Measurements from ENCODE around the gene MYO5C.
"Not testable (repeated sequence)": the region's sequence is repeated elsewhere in the genome, so short reads cannot be mapped to it uniquely, and the experiment has no call there.

MYO5C gene

GRCh38 chr15:52309154-52309548 is 13.5 kb upstream of the MYO5C start:
- in situ Hi-C loops (cut with HindIII; ENCODE audit: low sequenced_read_pairs): no loop called here

GRCh38 chr15:52308446-52309153 is 13.0 kb upstream of the MYO5C start:
- in situ Hi-C loops (cut with HindIII; ENCODE audit: low sequenced_read_pairs): no loop called here

GRCh38 chr15:52307847-52308246 is 12.2 kb upstream of the MYO5C start:
- in situ Hi-C loops (cut with HindIII; ENCODE audit: low sequenced_read_pairs): no loop called here

GRCh38 chr15:52306270-52306669 is 10.7 kb upstream of the MYO5C start:
- in situ Hi-C loops (cut with HindIII; ENCODE audit: low sequenced_read_pairs): no loop called here

- in situ Hi-C loops (cut with HindIII; ENCODE audit: low sequenced_read_pairs): no loop called here
These were observed 7.6 kb upstream of the MYO5C start for GRCh38 chr15:52303093-52303772.

GRCh38 chr15:52301265-52301847 is 5.8 kb upstream of the MYO5C start:
- in situ Hi-C loops (cut with HindIII; ENCODE audit: low sequenced_read_pairs): no loop called here

- in situ Hi-C loops (cut with HindIII; ENCODE audit: low sequenced_read_pairs): no loop called here
These were observed 653 bp downstream of the MYO5C start for GRCh38 chr15:52294881-52295420.

- in situ Hi-C loops (cut with HindIII; ENCODE audit: low sequenced_read_pairs): no loop called here
These were observed 2.7 kb downstream of the MYO5C start for GRCh38 chr15:52292780-52293392.

GRCh38 chr15:52291204-52291603 is 4.4 kb downstream of the MYO5C start:
- in situ Hi-C loops (cut with HindIII; ENCODE audit: low sequenced_read_pairs): no loop called here

- in situ Hi-C loops (cut with HindIII; ENCODE audit: low sequenced_read_pairs): no loop called here
These were observed 4.8 kb downstream of the MYO5C start for GRCh38 chr15:52290800-52291199.

- in situ Hi-C loops (cut with HindIII; ENCODE audit: low sequenced_read_pairs): no loop called here
These were observed 5.3 kb downstream of the MYO5C start for GRCh38 chr15:52290329-52290728.

GRCh38 chr15:52289629-52290081 is 5.9 kb downstream of the MYO5C start:
- in situ Hi-C loops (cut with HindIII; ENCODE audit: low sequenced_read_pairs): no loop called here

GRCh38 chr15:52288986-52289385 is 6.6 kb downstream of the MYO5C start:
- in situ Hi-C loops (cut with HindIII; ENCODE audit: low sequenced_read_pairs): no loop called here

GRCh38 chr15:52288051-52288942 is 7.3 kb downstream of the MYO5C start:
- in situ Hi-C loops (cut with HindIII; ENCODE audit: low sequenced_read_pairs): no loop called here

GRCh38 chr15:52287114-52287513 is 8.5 kb downstream of the MYO5C start:
- in situ Hi-C loops (cut with HindIII; ENCODE audit: low sequenced_read_pairs): no loop called here

GRCh38 chr15:52285941-52286340 is 9.7 kb downstream of the MYO5C start:
- in situ Hi-C loops (cut with HindIII; ENCODE audit: low sequenced_read_pairs): not testable (repeated sequence)

GRCh38 chr15:52284164-52284563 is 11.4 kb downstream of the MYO5C start:
- in situ Hi-C loops (cut with HindIII; ENCODE audit: low sequenced_read_pairs): no loop called here

GRCh38 chr15:52283281-52283680 is 12.3 kb downstream of the MYO5C start:
- in situ Hi-C loops (cut with HindIII; ENCODE audit: low sequenced_read_pairs): no loop called here

GRCh38 chr15:52282418-52282817 is 13.2 kb downstream of the MYO5C start:
- in situ Hi-C loops (cut with HindIII; ENCODE audit: low sequenced_read_pairs): no loop called here
